GM03348 (cell line): ENCODE measurements around the gene TXN.
"Not testable (repeated sequence)": the region's sequence is repeated elsewhere in the genome, so short reads cannot be mapped to it uniquely, and the experiment has no call there.

ENCODE experiments used
- DNase-seq: peaks from one replicate; pipeline ENCODE4 v3.0.0; 2012; ENCODE audit warnings: low spot score

The TXN gene

DNA sequence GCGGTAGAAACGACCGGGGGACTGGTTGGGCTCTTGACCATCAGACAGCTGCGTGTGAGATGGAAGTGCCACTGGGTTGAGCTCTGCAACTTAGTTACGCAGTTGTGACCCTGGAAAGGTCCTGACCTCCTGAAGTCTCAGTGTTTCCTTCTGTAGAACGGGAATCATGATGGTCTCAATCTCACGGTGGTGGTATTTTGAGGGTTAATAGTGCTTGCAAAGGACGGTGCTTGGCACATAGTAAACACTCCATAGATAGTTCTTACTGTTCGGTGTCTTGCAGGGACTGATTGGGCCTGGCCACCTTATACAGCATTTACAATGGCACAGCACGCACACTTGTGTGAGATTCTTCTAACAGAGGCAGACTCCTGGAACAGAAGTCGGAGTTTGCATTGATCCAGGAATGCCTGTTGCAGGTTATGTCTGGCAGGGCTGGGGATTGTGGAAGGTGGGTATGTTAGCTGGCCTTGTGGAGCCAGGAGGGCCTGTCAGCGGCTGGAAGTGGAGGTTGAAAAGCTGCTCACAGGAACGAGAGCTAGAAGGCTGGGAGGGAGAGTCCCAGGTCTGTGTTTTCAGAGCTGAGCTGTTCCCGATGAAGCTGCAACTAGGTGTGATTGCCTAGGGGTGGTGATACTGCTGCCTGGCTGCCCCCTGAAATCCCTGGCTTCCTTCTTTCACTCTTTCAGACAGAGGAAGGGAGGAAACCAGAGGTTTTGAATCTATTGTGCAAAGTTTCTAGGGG is 962 bp upstream of the TXN start:
- DNase-seq: peak; percentile 8

DNA sequence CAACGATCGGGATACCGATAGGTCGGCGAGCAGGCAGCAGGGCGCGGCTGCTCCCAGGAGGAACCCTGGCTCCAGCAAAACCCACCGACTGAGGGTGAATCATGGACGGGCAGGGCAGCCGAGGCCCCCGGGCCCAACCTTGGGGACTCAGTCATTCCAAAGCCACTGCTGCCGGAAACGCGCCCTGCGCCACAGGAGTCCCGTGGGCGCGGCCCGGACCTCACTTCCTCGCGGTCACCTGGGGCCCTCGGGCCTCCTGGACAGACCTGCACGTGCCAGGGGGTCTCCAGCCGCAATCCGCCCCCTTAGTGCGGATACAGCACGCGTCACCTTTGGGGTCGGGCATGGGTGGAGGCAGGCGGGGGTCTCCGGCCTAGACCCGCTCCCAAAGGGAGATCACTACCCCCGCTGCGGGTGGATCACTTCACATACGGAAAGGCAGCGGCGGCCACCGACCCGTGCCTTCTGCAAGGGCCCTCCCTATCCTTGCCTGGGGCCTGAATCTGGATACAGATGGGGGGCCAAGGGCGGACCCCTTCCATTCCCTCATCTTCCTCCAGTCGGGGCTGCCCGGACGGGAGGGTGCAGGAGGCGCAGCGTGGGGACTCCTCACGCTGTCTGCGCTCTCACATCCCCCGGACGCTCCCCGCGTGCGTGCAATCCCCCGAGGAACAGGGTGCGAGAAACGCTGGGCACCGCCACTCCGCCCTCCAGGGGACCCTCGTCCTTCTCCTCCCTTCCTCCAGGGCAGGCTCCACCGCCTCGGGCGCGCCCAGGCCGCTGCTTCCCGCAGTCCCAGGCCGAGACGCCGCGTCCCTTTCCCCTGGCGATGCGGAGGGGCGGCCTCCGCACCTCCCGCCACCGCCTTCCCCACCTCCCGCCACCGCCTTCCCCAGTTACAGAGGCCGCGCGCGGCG is 586 bp downstream of the TXN start:
- DNase-seq: peak; percentile 62

- no peak for DNase-seq
Measured at GRCh38 chr9:110255034-110255462, 1.3 kb downstream of the TXN start.

- no peak for DNase-seq
Measured at GRCh38 chr9:110254500-110254899, 1.8 kb downstream of the TXN start.

GRCh38 chr9:110252509-110253139 is 3.7 kb downstream of the TXN start:
- DNase-seq: no peak

- DNase-seq: not testable (repeated sequence)
Measured at GRCh38 chr9:110251770-110252169, 4.5 kb downstream of the TXN start.

- no peak for DNase-seq
Measured at GRCh38 chr9:110251212-110251611, 5.1 kb downstream of the TXN start.

GRCh38 chr9:110249603-110250002 is 6.7 kb downstream of the TXN start:
- DNase-seq: no peak

DNA sequence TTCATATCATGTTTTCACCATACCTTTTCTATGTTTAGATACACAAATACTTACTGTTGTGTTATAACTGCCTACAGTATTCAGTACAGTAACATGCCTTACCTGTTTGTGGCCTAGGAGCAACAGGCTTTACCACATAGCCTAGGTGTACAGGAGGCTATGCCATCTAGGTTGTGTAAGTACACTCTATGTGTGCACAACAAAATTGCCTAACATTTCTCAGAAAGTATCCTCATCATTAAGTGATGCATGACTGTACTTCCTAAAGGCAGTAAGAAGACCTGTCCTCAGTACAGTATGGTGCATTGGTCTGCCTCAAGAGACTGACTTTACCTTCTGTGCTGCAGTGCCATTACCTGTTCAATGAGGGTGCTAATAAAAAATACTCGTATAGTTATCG is 7.9 kb downstream of the TXN start:
- DNase-seq: no peak

DNA sequence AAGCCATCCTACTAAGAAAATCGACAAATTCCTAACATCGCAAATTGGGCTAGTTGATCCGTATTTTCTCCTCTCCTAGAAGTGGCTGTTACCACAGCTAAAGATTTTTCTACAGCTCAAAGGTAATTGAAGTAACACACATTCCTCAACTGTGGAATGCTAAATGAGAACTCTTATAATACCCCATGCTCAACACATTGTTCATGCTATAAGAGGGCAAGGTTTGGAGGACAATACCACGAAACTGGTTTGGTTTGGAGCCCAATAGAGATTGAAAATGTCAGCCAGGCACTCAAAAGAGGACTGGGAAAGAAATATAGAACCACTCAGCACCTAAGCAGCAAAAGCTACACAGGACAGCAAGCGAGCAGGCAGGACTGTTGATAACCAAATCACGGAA is 10.1 kb downstream of the TXN start:
- DNase-seq: no peak

- DNase-seq: no peak
Measured at GRCh38 chr9:110244616-110245015, 11.7 kb downstream of the TXN start.

- no peak for DNase-seq
Measured at GRCh38 chr9:110241858-110242321, 14.4 kb downstream of the TXN start.

- no peak for DNase-seq
Measured at GRCh38 chr9:110241260-110241857, 14.9 kb downstream of the TXN start.

DNA sequence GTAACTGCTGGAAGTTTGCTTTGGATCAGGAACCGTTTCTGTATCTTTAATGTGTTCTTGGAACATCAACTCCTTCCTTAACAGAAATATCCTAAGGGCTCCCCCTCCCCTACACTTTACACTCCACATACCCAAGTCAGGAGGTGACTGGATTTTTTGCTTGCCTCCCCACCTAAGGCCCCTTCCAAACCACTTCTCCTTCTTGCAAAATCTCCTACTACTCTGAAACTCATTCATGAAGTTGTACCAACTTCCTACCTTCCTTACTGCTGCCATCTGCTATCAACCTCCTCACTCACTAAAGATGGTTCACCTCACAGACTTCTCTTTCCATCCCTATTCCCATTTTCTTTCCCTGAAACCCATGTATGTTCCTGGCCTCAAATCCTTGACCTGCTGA is 16.1 kb downstream of the TXN start:
- no peak for DNase-seq

GRCh38 chr9:110228321-110228720 is 28.0 kb downstream of the TXN start:
- DNase-seq: no peak

- no peak for DNase-seq
Measured at GRCh38 chr9:110224583-110224982, 31.7 kb downstream of the TXN start.

GRCh38 chr9:110220809-110221208 is 35.5 kb downstream of the TXN start:
- DNase-seq: no peak

DNA sequence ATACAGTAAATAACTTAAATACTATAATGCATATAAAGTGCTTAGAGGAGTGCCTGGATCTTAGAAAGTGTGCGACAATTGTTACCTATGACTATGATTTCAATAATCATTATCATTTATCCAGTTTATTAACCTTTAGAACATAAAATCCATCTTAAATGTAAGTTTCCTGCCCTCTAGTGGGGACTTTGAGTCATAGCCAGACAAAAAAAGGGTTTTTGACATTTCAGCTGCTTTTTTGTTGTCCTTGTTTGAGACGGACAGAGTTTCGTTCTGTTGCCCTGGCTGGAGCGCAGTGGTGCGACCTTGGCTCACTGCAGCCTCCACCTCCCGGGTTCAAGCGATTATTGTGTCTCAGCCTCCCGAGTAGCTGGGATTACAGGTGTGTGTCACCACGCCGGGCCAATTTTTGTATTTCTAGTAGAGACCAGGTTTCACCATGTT is 38.6 kb downstream of the TXN start:
- DNase-seq: peak; percentile 61

- no peak for DNase-seq
Measured at GRCh38 chr9:110214586-110215355, 41.5 kb downstream of the TXN start.

DNA sequence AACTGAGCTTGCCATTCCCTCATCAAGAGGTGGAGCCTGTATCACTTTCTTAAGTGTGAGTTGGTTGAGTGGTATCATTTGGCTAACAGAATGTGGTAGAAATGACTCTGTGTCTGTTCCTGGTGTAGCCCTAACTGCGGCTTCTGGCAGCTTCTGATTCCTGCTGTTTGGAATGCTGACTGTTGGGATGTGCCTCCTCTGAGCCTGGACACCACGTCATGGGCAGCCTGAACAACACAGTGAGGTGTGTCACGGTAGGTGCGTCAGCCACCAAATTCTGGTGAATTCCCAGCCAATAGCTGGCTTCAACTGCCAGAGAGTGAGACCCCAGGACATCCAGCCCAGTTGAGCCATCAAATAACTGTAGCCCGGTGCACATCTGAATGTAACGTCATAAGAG is 42.2 kb downstream of the TXN start:
- no peak for DNase-seq

GRCh38 chr9:110213413-110214044 is 42.8 kb downstream of the TXN start:
- no peak for DNase-seq
